HG03097 (cell line): ENCODE data around the gene INCA1.
A peak's percentile ranks its signal among the peaks of the same experiment; 100 is the strongest.

Experiments
- ATAC-seq: cut with Tn5 transposase; IDR thresholded peaks from one replicate; pipeline ENCODE4 v1.9.1; 2021; ENCODE audit not compliant: unreplicated experiment, low FRiP score

INCA1 gene

GRCh38 chr17:4950075-4950745 lies 47.1 kb downstream of the INCA1 start:
- no peak for ATAC-seq

- peak; percentile 27 for ATAC-seq
Measured at GRCh38 chr17:4949321-4950074, 47.8 kb downstream of the INCA1 start.

GRCh38 chr17:4948931-4949320 lies 48.4 kb downstream of the INCA1 start:
- ATAC-seq: peak; percentile 35

GRCh38 chr17:4948166-4948930 lies 49.0 kb downstream of the INCA1 start, which contains the start of gene PFN1:
TSS of gene PFN1 (minus strand) at chr17:4948530. CDS start at chr17:4948394, 136 bp downstream.
- ATAC-seq: peak; percentile 8

GRCh38 chr17:4947411-4948165 lies 49.7 kb downstream of the INCA1 start:
- no peak for ATAC-seq

GRCh38 chr17:4947010-4947410 lies 50.3 kb downstream of the INCA1 start:
- no peak for ATAC-seq

- no peak for ATAC-seq
Measured at GRCh38 chr17:4946312-4946976, 50.9 kb downstream of the INCA1 start.

GRCh38 chr17:4945944-4946280 lies 51.4 kb downstream of the INCA1 start:
- ATAC-seq: no peak

GRCh38 chr17:4945176-4945943 lies 52.0 kb downstream of the INCA1 start:
- ATAC-seq: no peak

GRCh38 chr17:4944554-4945175 lies 52.7 kb downstream of the INCA1 start:
- ATAC-seq: no peak

GRCh38 chr17:4944163-4944553 lies 53.2 kb downstream of the INCA1 start:
- ATAC-seq: no peak

- no peak for ATAC-seq
Measured at GRCh38 chr17:4942760-4943508, 54.4 kb downstream of the INCA1 start.

GRCh38 chr17:4941319-4941610 lies 56.1 kb downstream of the INCA1 start:
- ATAC-seq: no peak

- ATAC-seq: no peak
Measured at GRCh38 chr17:4940555-4941318, 56.6 kb downstream of the INCA1 start.

GRCh38 chr17:4939796-4940554 lies 57.3 kb downstream of the INCA1 start, which contains the start of the genes RNF167 and SLC25A11:
TSS of gene RNF167 (plus strand) at chr17:4940268. CDS start at chr17:4940910, 642 bp downstream.
TSS of gene SLC25A11 (minus strand) at chr17:4940046. CDS start at chr17:4939910, 136 bp downstream.
- ATAC-seq: peak; percentile 66

GRCh38 chr17:4939546-4939795 lies 57.9 kb downstream of the INCA1 start:
- peak; percentile 9 for ATAC-seq
